ENCODE data around the gene ZNF780A.

GRCh38 chr19:40059624-40060023 lies 31.1 kb downstream of the ZNF780A start:
- no peak for TF ChIP-seq CTCF (IDR thresholded peaks at IDR 0.05)
- no peak for TF ChIP-seq POLR2A (IDR thresholded peaks at IDR 0.05)
